ENCODE results near the gene ZNF275.

The ZNF275 gene

GRCh38 chrX:153352858-153353257 lies 18.9 kb downstream of the ZNF275 start:
- TF ChIP-seq CTCF (IDR thresholded peaks at IDR 0.05; ENCODE audit: control insufficient read depth, insufficient read depth, low read depth, low read length, missing control alignments), result no peak
- no peak overlapping the region for H3K4me3 ChIP-seq (ENCODE audit: control insufficient read depth, low read depth, low read length)
- DNase-seq (ENCODE audit: low read depth), result no peak

- DNase-seq (ENCODE audit: low read depth), result no peak
- H3K4me3 ChIP-seq (ENCODE audit: control insufficient read depth, low read depth, low read length), result no peak overlapping the region
- no peak for TF ChIP-seq CTCF (IDR thresholded peaks at IDR 0.05; ENCODE audit: control insufficient read depth, insufficient read depth, low read depth, low read length, missing control alignments)
Measured at GRCh38 chrX:153353416-153353815, 19.5 kb downstream of the ZNF275 start.

- H3K4me3 ChIP-seq (ENCODE audit: control insufficient read depth, low read depth, low read length), result no peak overlapping the region
- no peak for DNase-seq (ENCODE audit: low read depth)
- TF ChIP-seq CTCF (IDR thresholded peaks at IDR 0.05; ENCODE audit: control insufficient read depth, insufficient read depth, low read depth, low read length, missing control alignments), result no peak
Measured at GRCh38 chrX:153357877-153358276, 23.9 kb downstream of the ZNF275 start.

GRCh38 chrX:153361781-153362397 lies 27.9 kb downstream of the ZNF275 start:
- DNase-seq (ENCODE audit: low read depth), result no peak
- no peak overlapping the region for H3K4me3 ChIP-seq (ENCODE audit: control insufficient read depth, low read depth, low read length)
- TF ChIP-seq CTCF (IDR thresholded peaks at IDR 0.05; ENCODE audit: control insufficient read depth, insufficient read depth, low read depth, low read length, missing control alignments), result no peak

GRCh38 chrX:153365670-153366069 lies 31.7 kb downstream of the ZNF275 start:
- H3K4me3 ChIP-seq (ENCODE audit: control insufficient read depth, low read depth, low read length), result no peak overlapping the region
- TF ChIP-seq CTCF (IDR thresholded peaks at IDR 0.05; ENCODE audit: control insufficient read depth, insufficient read depth, low read depth, low read length, missing control alignments), result no peak
- no peak for DNase-seq (ENCODE audit: low read depth)

GRCh38 chrX:153366119-153366518 lies 32.2 kb downstream of the ZNF275 start:
- no peak for TF ChIP-seq CTCF (IDR thresholded peaks at IDR 0.05; ENCODE audit: control insufficient read depth, insufficient read depth, low read depth, low read length, missing control alignments)
- DNase-seq (ENCODE audit: low read depth), result no peak
- H3K4me3 ChIP-seq (ENCODE audit: control insufficient read depth, low read depth, low read length), result no peak overlapping the region
